ENCODE results near the gene MSH2.
"Not testable (repeated sequence)": the region's sequence is repeated elsewhere in the genome, so short reads cannot be mapped to it uniquely, and the experiment has no call there.

MSH2 gene

GRCh38 chr2:47407976-47408375 lies 5.0 kb downstream of the MSH2 start:
- DNase-seq (ENCODE audit: low read depth, low spot score), result not testable (repeated sequence)

- no peak for DNase-seq (ENCODE audit: low read depth, low spot score)
Observed at GRCh38 chr2:47414682-47415458, 11.9 kb downstream of the MSH2 start.

GRCh38 chr2:47420214-47420613 lies 17.3 kb downstream of the MSH2 start:
- DNase-seq (ENCODE audit: low read depth, low spot score), result no peak

- not testable (repeated sequence) for DNase-seq (ENCODE audit: low read depth, low spot score)
Observed at GRCh38 chr2:47420683-47421082, 17.7 kb downstream of the MSH2 start.

- no peak for DNase-seq (ENCODE audit: low read depth, low spot score)
Observed at GRCh38 chr2:47422016-47422415, 19.1 kb downstream of the MSH2 start.

- DNase-seq (ENCODE audit: low read depth, low spot score), result no peak
Observed at GRCh38 chr2:47422560-47422959, 19.6 kb downstream of the MSH2 start.

- no peak for DNase-seq (ENCODE audit: low read depth, low spot score)
Observed at GRCh38 chr2:47426786-47427185, 23.8 kb downstream of the MSH2 start.

GRCh38 chr2:47429795-47430194 lies 26.8 kb downstream of the MSH2 start:
- DNase-seq (ENCODE audit: low read depth, low spot score), result no peak

- not testable (repeated sequence) for DNase-seq (ENCODE audit: low read depth, low spot score)
Observed at GRCh38 chr2:47433006-47433405, 30.1 kb downstream of the MSH2 start.

- DNase-seq (ENCODE audit: low read depth, low spot score), result not testable (repeated sequence)
Observed at GRCh38 chr2:47433445-47433844, 30.5 kb downstream of the MSH2 start.

- no peak for DNase-seq (ENCODE audit: low read depth, low spot score)
Observed at GRCh38 chr2:47437287-47437686, 34.3 kb downstream of the MSH2 start.

GRCh38 chr2:47438106-47438505 lies 35.1 kb downstream of the MSH2 start:
- no peak for DNase-seq (ENCODE audit: low read depth, low spot score)

GRCh38 chr2:47438783-47439182 lies 35.8 kb downstream of the MSH2 start:
- DNase-seq (ENCODE audit: low read depth, low spot score), result no peak

- no peak for DNase-seq (ENCODE audit: low read depth, low spot score)
Observed at GRCh38 chr2:47451790-47452189, 48.8 kb downstream of the MSH2 start.

- DNase-seq (ENCODE audit: low read depth, low spot score), result no peak
Observed at GRCh38 chr2:47452761-47453160, 49.8 kb downstream of the MSH2 start.

- not testable (repeated sequence) for DNase-seq (ENCODE audit: low read depth, low spot score)
Observed at GRCh38 chr2:47454818-47455217, 51.9 kb downstream of the MSH2 start.

GRCh38 chr2:47455411-47455810 lies 52.5 kb downstream of the MSH2 start:
- no peak for DNase-seq (ENCODE audit: low read depth, low spot score)

- no peak for DNase-seq (ENCODE audit: low read depth, low spot score)
Observed at GRCh38 chr2:47456851-47457250, 53.9 kb downstream of the MSH2 start.

- DNase-seq (ENCODE audit: low read depth, low spot score), result no peak
Observed at GRCh38 chr2:47457268-47457667, 54.3 kb downstream of the MSH2 start.

- DNase-seq (ENCODE audit: low read depth, low spot score), result no peak
Observed at GRCh38 chr2:47459021-47459420, 56.1 kb downstream of the MSH2 start.

- DNase-seq (ENCODE audit: low read depth, low spot score), result no peak
Observed at GRCh38 chr2:47460766-47461165, 57.8 kb downstream of the MSH2 start.

GRCh38 chr2:47471429-47472116 lies 68.6 kb downstream of the MSH2 start:
- DNase-seq (ENCODE audit: low read depth, low spot score), result no peak

GRCh38 chr2:47479863-47480262 lies 76.9 kb downstream of the MSH2 start:
- DNase-seq (ENCODE audit: low read depth, low spot score), result no peak
